GM19372 (cell line): ENCODE measurements around the gene MBNL1.
A peak's percentile ranks its signal among the peaks of the same experiment; 100 is the strongest.

Source experiments
- ATAC-seq: cut with Tn5 transposase; IDR thresholded peaks from one replicate; pipeline ENCODE4 v1.9.1; 2021; ENCODE audit warnings: mild to moderate bottlenecking, low read depth, moderate library complexity; ENCODE audit not compliant: unreplicated experiment

Gene MBNL1

GRCh38 chr3:152293347-152294006 is 24.7 kb downstream of the MBNL1 start:
- no peak for ATAC-seq

GRCh38 chr3:152295344-152295743 is 26.6 kb downstream of the MBNL1 start:
- ATAC-seq, result no peak

- ATAC-seq, result no peak
Observed at GRCh38 chr3:152295806-152296205, 27.1 kb downstream of the MBNL1 start.

GRCh38 chr3:152296382-152296781 is 27.7 kb downstream of the MBNL1 start:
- ATAC-seq, result no peak

GRCh38 chr3:152296971-152297370 is 28.2 kb downstream of the MBNL1 start:
- ATAC-seq, result no peak

- ATAC-seq, result peak; percentile 64
Observed at GRCh38 chr3:152298393-152299248, 29.9 kb downstream of the MBNL1 start.

GRCh38 chr3:152299249-152299976 is 30.7 kb downstream of the MBNL1 start:
- ATAC-seq, result peak; percentile 1

- ATAC-seq, result no peak
Observed at GRCh38 chr3:152300029-152300731, 31.5 kb downstream of the MBNL1 start.

GRCh38 chr3:152301745-152302181 is 33.0 kb downstream of the MBNL1 start:
- ATAC-seq, result no peak

- ATAC-seq, result peak; percentile 61
Observed at GRCh38 chr3:152302521-152303021, 33.8 kb downstream of the MBNL1 start.

- ATAC-seq, result no peak
Observed at GRCh38 chr3:152304160-152304559, 35.4 kb downstream of the MBNL1 start.

- ATAC-seq, result no peak
Observed at GRCh38 chr3:152305075-152305474, 36.3 kb downstream of the MBNL1 start.

GRCh38 chr3:152307829-152308474 is 39.2 kb downstream of the MBNL1 start:
- no peak for ATAC-seq

GRCh38 chr3:152308475-152308844 is 39.7 kb downstream of the MBNL1 start:
- no peak for ATAC-seq

- no peak for ATAC-seq
Observed at GRCh38 chr3:152309031-152309430, 40.3 kb downstream of the MBNL1 start.

GRCh38 chr3:152309535-152310307 is 41.0 kb downstream of the MBNL1 start:
- no peak for ATAC-seq

- no peak for ATAC-seq
Observed at GRCh38 chr3:152313430-152313829, 44.7 kb downstream of the MBNL1 start.

- no peak for ATAC-seq
Observed at GRCh38 chr3:152313914-152314313, 45.2 kb downstream of the MBNL1 start.

GRCh38 chr3:152314677-152315353 is 46.1 kb downstream of the MBNL1 start:
- no peak for ATAC-seq
